CD4-positive, alpha-beta T cell (primary cell): ENCODE data around the gene GAS7. TPM values are rescaled to one million over a fixed set of nuclear protein-coding genes. Genes with fewer than 3 reads are reported as not detected.

Source experiments
- ATAC-seq: fragments of 200-7000 bp; cut with Tn5 transposase; one replicate; pipeline ENCODE4 v1.10.0; 2022; ENCODE audit warnings: mild to moderate bottlenecking; ENCODE audit not compliant: poor library complexity
- CTCF ChIA-PET: fragments of 350-600 bp; sonication (Branson Sonifier 250); formaldehyde crosslinking; loops from one replicate; lab custom pipeline; 2021; ENCODE audit warnings: antibody characterized with exemption, inconsistent platforms; lab: Charles Lee
- POLR2A ChIA-PET: fragments of 350-600 bp; sonication (Branson Sonifier 250); formaldehyde crosslinking; loops from one replicate; lab custom pipeline; 2021; ENCODE audit warnings: antibody characterized with exemption, inconsistent platforms; lab: Charles Lee
- DNase-seq, 14 experiments: peaks; one replicate each; pipeline ENCODE4 v3.0.0-alpha.2; 2013 to 2020; ENCODE audit warnings: mixed read lengths in 2 of 14
- H3K27ac ChIP-seq, 2 donors: one replicate each; pipeline versions ENCODE4 v1.5.1 to v1.7.0; 2013; ENCODE audit warnings: low read length in 2 of 2, low read depth in 1 of 2, mild to moderate bottlenecking in 1 of 2
- H3K27me3 ChIP-seq, 2 experiments: 1 replicate in 1 of 2; 2 replicates in 1 of 2; pipeline versions ENCODE4 v1.6.1 to v1.7.0; 2013; ENCODE audit warnings: low read length in 2 of 2, control low read depth in 1 of 2, mild to moderate bottlenecking in 1 of 2, moderate library complexity in 1 of 2; ENCODE audit not compliant: insufficient read depth in 2 of 2, control insufficient read depth in 1 of 2
- H3K36me3 ChIP-seq: one replicate; pipeline ENCODE4 v1.6.1; 2013; ENCODE audit warnings: low read length, control low read depth; ENCODE audit not compliant: insufficient read depth
- H3K4me1 ChIP-seq: one replicate; pipeline ENCODE4 v1.6.1; 2013; ENCODE audit warnings: low read length, control low read depth; ENCODE audit not compliant: insufficient read depth
- H3K4me3 ChIP-seq: one replicate; pipeline ENCODE4 v1.5.1; 2013; ENCODE audit warnings: mild to moderate bottlenecking, low read length, moderate library complexity
- H3K9me3 ChIP-seq, 2 experiments: 1 replicate in 1 of 2; 2 replicates in 1 of 2; pipeline versions ENCODE4 v1.6.1 to v1.7.0; 2013; ENCODE audit warnings: low read length in 2 of 2, mild to moderate bottlenecking in 2 of 2, control low read depth in 1 of 2, moderate library complexity in 1 of 2; ENCODE audit not compliant: control insufficient read depth in 1 of 2, insufficient read depth in 1 of 2
- H3K27ac Mint-ChIP-seq: one replicate; pipeline ENCODE4 v1.8.0; 2020; ENCODE audit warnings: mixed read lengths
- H3K27me3 Mint-ChIP-seq: one replicate; pipeline ENCODE4 v1.8.0; 2021; ENCODE audit warnings: mixed read lengths
- H3K36me3 Mint-ChIP-seq: one replicate; pipeline ENCODE4 v1.8.0; 2021; ENCODE audit warnings: low read depth, mixed read lengths
- H3K4me1 Mint-ChIP-seq: one replicate; pipeline ENCODE4 v1.8.0; 2021; ENCODE audit warnings: low read depth, mixed read lengths
- H3K4me3 Mint-ChIP-seq: one replicate; pipeline ENCODE4 v1.8.0; 2020; ENCODE audit warnings: mild to moderate bottlenecking, mixed read lengths
- H3K9me3 Mint-ChIP-seq: one replicate; pipeline ENCODE4 v1.8.0; 2020; ENCODE audit warnings: mixed read lengths
- CTCF ChIP-seq: fragments of 200-600 bp; IDR thresholded peaks from one replicate; pipeline ENCODE4 v1.8.0; 2022; ENCODE audit warnings: antibody characterized with exemption, mild to moderate bottlenecking
- intact Hi-C, 2 experiments: fragments of 100-400 bp; cut with DNase I in 1 of 2; cut with micrococcal nuclease in 1 of 2; formaldehyde crosslinking; loops; one replicate each; pipeline versions ENCODE4 v1.15.1 to v1.9.0; 2023 to 2025; cut with DNase I, micrococcal nuclease
- total RNA-seq, 174 experiments: library from RNA in 2 of 174; stranded (reverse) in 2 of 174; gene quantifications; one replicate each; pipeline ENCODE4 v1.2.3 and lab custom pipeline; 2021 to 2026

The GAS7 gene
- total RNA-seq, 2 experiments from 2014 or later: 1.8 to 3.4 TPM

GRCh38 chr17:9890124-9890523 is 308.3 kb downstream of the GAS7 start:
- Mint-ChIP-seq H3K4me1 (no peaks in the 10 kb centered on the region), H3K36me3 (no peaks in the 10 kb centered on the region), H3K27ac (no peak overlapping the region), H3K4me3 (no peak overlapping the region), H3K9me3 (no peaks in the 10 kb centered on the region), H3K27me3 (peaks cover 15% of the 10 kb centered on the region)
- H3K27ac ChIP-seq: no peak overlapping the region
- no peak for TF ChIP-seq CTCF
- no peak overlapping the region for H3K4me3 ChIP-seq
- no peak for ATAC-seq
- H3K36me3 ChIP-seq: no peaks in the 10 kb centered on the region
- ChIA-PET POLR2A (no interaction called here), CTCF (no interaction called here)
- intact Hi-C loops: no loop called here
- no peak for DNase-seq
- H3K4me1 ChIP-seq: no peaks in the 10 kb centered on the region
- no peaks in the 10 kb centered on the region for H3K27me3 ChIP-seq
- H3K9me3 ChIP-seq: peaks cover 0 to 8% of the 10 kb centered on the region in 2 experiments

GRCh38 chr17:9887508-9887907 is 310.9 kb downstream of the GAS7 start:
- Histone ChIP-seq H3K4me1 (no peaks in the 10 kb centered on the region), H3K36me3 (no peaks in the 10 kb centered on the region), H3K4me3 (no peak overlapping the region), H3K9me3 (peaks cover 10 to 11% of the 10 kb centered on the region in 2 experiments), H3K27ac (no peak overlapping the region), H3K27me3 (no peaks in the 10 kb centered on the region)
- TF ChIP-seq CTCF: no peak
- no peak overlapping the region for H3K27ac Mint-ChIP-seq
- no peak for DNase-seq
- H3K36me3 Mint-ChIP-seq: no peaks in the 10 kb centered on the region
- H3K27me3 Mint-ChIP-seq: no peaks in the 10 kb centered on the region
- CTCF ChIA-PET: no interaction called here
- intact Hi-C loops: no loop called here
- no peak overlapping the region for H3K4me3 Mint-ChIP-seq
- H3K4me1 Mint-ChIP-seq: no peaks in the 10 kb centered on the region
- no peak for ATAC-seq
- POLR2A ChIA-PET: no interaction called here
- H3K9me3 Mint-ChIP-seq: no peaks in the 10 kb centered on the region

- TF ChIP-seq CTCF: no peak
- Histone ChIP-seq H3K27ac (no peak overlapping the region), H3K27me3 (no peaks in the 10 kb centered on the region), H3K9me3 (peaks cover 10 to 14% of the 10 kb centered on the region in 2 experiments), H3K4me3 (no peak overlapping the region), H3K4me1 (no peaks in the 10 kb centered on the region), H3K36me3 (no peaks in the 10 kb centered on the region)
- ChIA-PET POLR2A (no interaction called here), CTCF (no interaction called here)
- ATAC-seq (no peak), DNase-seq (no peak)
- H3K27me3 Mint-ChIP-seq: no peaks in the 10 kb centered on the region
- H3K4me3 Mint-ChIP-seq: no peak overlapping the region
- intact Hi-C loops: no loop called here
- no peak overlapping the region for H3K27ac Mint-ChIP-seq
- no peaks in the 10 kb centered on the region for H3K4me1 Mint-ChIP-seq
- no peaks in the 10 kb centered on the region for H3K9me3 Mint-ChIP-seq
- H3K36me3 Mint-ChIP-seq: no peaks in the 10 kb centered on the region
Measured at GRCh38 chr17:9886141-9886930, 312.1 kb downstream of the GAS7 start.
